ENCODE results near the gene CEP55. TPM values are rescaled to one million over a fixed set of nuclear protein-coding genes. Genes with fewer than 3 reads are reported as not detected.

CEP55 gene
- total and polyA plus RNA-seq, 7 donors: 0.10 to 0.29 (median 0.20) TPM; not detected in 3

DNA sequence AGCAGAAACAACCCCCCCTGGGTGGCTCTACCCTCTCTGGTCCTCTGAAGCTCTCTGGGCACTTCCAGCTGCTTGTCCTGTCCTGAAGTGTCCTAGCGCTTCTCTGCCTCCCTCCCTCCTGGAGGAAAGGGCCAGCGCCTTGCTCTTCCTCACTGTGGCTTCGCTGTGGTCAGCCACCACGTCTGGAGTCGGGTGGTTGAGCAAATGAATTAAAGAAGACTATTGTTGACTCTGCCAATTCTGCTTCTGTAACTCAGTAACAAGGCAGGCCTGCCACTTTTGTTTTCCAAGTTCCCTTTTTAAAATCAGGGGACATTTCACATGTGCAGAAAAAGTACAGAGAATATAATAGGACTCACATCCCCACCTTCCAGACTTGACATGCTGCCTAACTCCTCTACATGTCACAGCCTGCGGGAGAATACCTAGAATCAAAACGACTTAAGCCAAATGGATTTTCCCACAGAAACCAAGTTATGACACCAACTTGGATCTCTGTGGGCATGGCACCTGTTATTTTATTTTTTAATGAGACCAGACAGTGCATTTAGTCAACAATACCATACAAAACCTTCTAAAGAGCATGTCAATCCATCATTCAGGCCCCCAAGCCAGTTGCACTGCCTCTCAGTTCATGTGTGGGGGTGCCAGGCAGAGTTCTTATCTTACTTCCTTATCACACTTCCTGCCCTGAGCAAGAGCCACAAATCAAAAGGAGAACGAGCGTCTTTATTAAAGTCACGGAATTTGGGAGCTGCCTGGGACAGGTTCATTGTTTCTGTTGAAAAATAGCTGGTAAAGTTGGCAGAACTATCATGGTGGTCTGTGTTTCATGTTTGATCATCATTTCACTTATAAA is 76.9 kb downstream of the CEP55 start:
- ATAC-seq: no peak
- Histone ChIP-seq H3K36me3 (ENCODE audit: insufficient read depth in 1 of 2, low read depth in 1 of 2) (no peaks in the 10 kb centered on the region), H3K4me1 (no peaks in the 10 kb centered on the region), H3K4me3 (no peak overlapping the region), H3K9me3 (no peaks in the 10 kb centered on the region), H3K27ac (no peak overlapping the region), H3K27me3 (ENCODE audit: insufficient read depth in 3 of 3, low read length in 2 of 3) (peaks cover 0 to 29% (median 0%) of the 10 kb centered on the region in 3 donors)
- WGBS, 3 donors: 32 to 49% (median 37%) methylated on average over 10 of the region's 10 CpGs
- no peak for DNase-seq
- intact Hi-C loops (cut with DNase I): no loop called here
- TF ChIP-seq, protein P1, sequence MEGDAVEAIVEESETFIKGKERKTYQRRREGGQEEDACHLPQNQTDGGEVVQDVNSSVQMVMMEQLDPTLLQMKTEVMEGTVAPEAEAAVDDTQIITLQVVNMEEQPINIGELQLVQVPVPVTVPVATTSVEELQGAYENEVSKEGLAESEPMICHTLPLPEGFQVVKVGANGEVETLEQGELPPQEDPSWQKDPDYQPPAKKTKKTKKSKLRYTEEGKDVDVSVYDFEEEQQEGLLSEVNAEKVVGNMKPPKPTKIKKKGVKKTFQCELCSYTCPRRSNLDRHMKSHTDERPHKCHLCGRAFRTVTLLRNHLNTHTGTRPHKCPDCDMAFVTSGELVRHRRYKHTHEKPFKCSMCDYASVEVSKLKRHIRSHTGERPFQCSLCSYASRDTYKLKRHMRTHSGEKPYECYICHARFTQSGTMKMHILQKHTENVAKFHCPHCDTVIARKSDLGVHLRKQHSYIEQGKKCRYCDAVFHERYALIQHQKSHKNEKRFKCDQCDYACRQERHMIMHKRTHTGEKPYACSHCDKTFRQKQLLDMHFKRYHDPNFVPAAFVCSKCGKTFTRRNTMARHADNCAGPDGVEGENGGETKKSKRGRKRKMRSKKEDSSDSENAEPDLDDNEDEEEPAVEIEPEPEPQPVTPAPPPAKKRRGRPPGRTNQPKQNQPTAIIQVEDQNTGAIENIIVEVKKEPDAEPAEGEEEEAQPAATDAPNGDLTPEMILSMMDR (IDR thresholded peaks at IDR 0.05): no peak

DNA sequence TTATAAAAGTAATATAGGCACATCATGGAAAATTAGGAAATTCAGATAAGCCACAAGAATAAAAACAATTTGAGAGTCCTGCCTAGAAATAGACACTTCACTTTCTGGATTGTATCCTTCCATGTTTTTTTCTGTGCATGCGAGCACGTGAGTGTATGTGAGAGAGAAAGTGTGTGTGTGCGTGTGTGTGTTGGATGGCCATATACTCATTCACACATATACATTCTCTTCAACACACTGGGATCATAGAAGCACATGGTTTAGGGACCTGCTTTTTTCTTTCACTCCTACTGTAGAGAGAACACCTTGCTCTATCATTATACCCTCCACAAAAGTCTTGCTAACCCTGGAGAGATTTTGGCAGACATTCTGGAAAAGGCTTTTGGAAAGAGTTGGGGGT is 77.5 kb downstream of the CEP55 start:
- Histone ChIP-seq H3K9me3 (no peaks in the 10 kb centered on the region), H3K36me3 (ENCODE audit: insufficient read depth in 1 of 2, low read depth in 1 of 2) (no peaks in the 10 kb centered on the region), H3K4me1 (no peaks in the 10 kb centered on the region), H3K4me3 (no peak overlapping the region), H3K27me3 (ENCODE audit: insufficient read depth in 3 of 3, low read length in 2 of 3) (peaks cover 0 to 22% (median 0%) of the 10 kb centered on the region in 3 donors), H3K27ac (no peak overlapping the region)
- no peak for DNase-seq
- TF ChIP-seq, protein P1 (IDR thresholded peaks at IDR 0.05): no peak
- WGBS, 3 donors: 78 to 87% (median 79%) methylated on average over 3 of the region's 3 CpGs
- intact Hi-C loops (cut with DNase I): no loop called here
- ATAC-seq: no peak

DNA sequence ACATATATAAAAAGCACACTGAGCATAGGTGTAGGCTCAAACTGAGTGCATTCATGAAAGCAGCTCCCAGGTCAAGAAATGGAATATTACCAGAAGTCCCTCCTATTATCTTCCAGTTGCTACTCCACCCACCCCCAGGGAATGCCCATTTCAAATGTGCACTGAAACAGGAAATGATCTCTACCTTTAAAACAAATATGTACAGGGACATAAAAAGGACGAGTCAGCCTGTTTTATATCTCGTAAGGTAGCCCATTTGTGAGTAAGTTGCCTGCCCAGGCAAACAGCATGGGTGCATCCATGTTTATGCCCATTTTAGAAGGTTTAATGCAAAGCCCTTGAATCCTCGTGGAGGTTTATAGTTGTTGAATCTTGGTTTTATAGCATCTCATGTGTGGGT is 80.5 kb downstream of the CEP55 start:
- DNase-seq (no peak), ATAC-seq (no peak)
- intact Hi-C loops (cut with DNase I): no loop called here
- H3K4me1 ChIP-seq: no peaks in the 10 kb centered on the region
- H3K27ac ChIP-seq: no peak overlapping the region
- TF ChIP-seq, protein P1 (IDR thresholded peaks at IDR 0.05): no peak
- H3K27me3 ChIP-seq (ENCODE audit: insufficient read depth in 3 of 3, low read length in 2 of 3): peaks cover 0 to 4% (median 2%) of the 10 kb centered on the region in 3 donors
- H3K4me3 ChIP-seq: no peak overlapping the region
- no peaks in the 10 kb centered on the region for H3K9me3 ChIP-seq
- WGBS, 3 donors: 62 to 69% (median 62%) methylated on average over 3 of the region's 3 CpGs
- H3K36me3 ChIP-seq (ENCODE audit: insufficient read depth in 1 of 2, low read depth in 1 of 2): no peaks in the 10 kb centered on the region

DNA sequence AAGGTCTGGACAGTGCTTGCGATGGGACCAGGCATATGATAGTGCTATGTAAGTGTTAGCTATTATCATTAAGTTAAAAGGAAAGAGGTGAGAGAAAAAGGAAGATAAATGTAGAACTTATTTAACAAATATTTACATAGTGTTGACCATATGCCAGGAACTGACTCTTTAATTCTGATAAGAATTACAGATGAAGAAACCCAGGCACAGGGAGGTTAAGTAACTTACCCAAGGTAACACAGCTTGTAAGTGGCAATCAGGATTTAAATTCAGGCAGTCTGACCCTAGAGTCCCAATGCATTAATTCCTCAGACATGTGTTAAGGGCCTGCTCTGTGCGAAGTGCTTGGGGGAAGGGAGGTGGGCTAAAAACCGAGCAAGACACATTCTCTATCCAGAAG is 81.2 kb downstream of the CEP55 start:
- 86% methylated on average over 3 of the region's 3 CpGs for WGBS, 3 donors
- H3K4me1 ChIP-seq: no peaks in the 10 kb centered on the region
- no peaks in the 10 kb centered on the region for H3K36me3 ChIP-seq (ENCODE audit: insufficient read depth in 1 of 2, low read depth in 1 of 2)
- DNase-seq (no peak), ATAC-seq (no peak)
- no peaks in the 10 kb centered on the region for H3K9me3 ChIP-seq
- H3K4me3 ChIP-seq: no peak overlapping the region
- H3K27me3 ChIP-seq (ENCODE audit: insufficient read depth in 3 of 3, low read length in 2 of 3): peaks cover 0 to 2% (median 0%) of the 10 kb centered on the region in 3 donors
- TF ChIP-seq, protein P1 (IDR thresholded peaks at IDR 0.05): no peak
- intact Hi-C loops (cut with DNase I): no loop called here
- no peak overlapping the region for H3K27ac ChIP-seq

Other genes starting within 250 kb of the CEP55 start
- gene MYOF, start 14.3 kb upstream of the CEP55 start, total RNA-seq: 1 to 10 TPM; 4.2 to 9.4 (median 5.8) TPM
- 1 to 10 TPM in 2 of 3 donors, under 1 TPM in 1; 0.70 to 3.6 (median 2.1) TPM for gene MYOF, start 14.3 kb upstream of the CEP55 start, polyA plus RNA-seq
- under 1 TPM in 1 of 4 donors, not detected in 3; 0.07 TPM for gene FFAR4, start 70.1 kb downstream of the CEP55 start, total RNA-seq
- gene FFAR4, start 70.1 kb downstream of the CEP55 start, polyA plus RNA-seq: under 1 TPM; 0.01 to 0.18 (median 0.08) TPM
- 1 to 10 TPM; 1.0 to 2.8 (median 1.7) TPM for gene RBP4, start 104.6 kb downstream of the CEP55 start, total RNA-seq
- gene RBP4, start 104.6 kb downstream of the CEP55 start, polyA plus RNA-seq: 10 to 100 TPM in 1 of 3 donors, 1 to 10 TPM in 2; 1.2 to 13.6 (median 5.2) TPM
- gene PDE6C, start 115.9 kb downstream of the CEP55 start, total RNA-seq: not detected
- not detected for gene PDE6C, start 115.9 kb downstream of the CEP55 start, polyA plus RNA-seq
- gene FRA10AC1, start 206.0 kb downstream of the CEP55 start, total RNA-seq: 10 to 100 TPM in 3 of 4 donors, 1 to 10 TPM in 1; 6.7 to 14.0 (median 13.4) TPM
- 10 to 100 TPM in 1 of 3 donors, 1 to 10 TPM in 2; 6.4 to 15.0 (median 7.2) TPM for gene FRA10AC1, start 206.0 kb downstream of the CEP55 start, polyA plus RNA-seq

All from psoas muscle (tissue), 8 donors.